ENCODE data around the gene MBD3L3. TPM values are rescaled to one million over a fixed set of nuclear protein-coding genes. Genes with fewer than 3 reads are reported as not detected.
"Not testable (repeated sequence)": the region's sequence is repeated elsewhere in the genome, so short reads cannot be mapped to it uniquely, and the experiment has no call there.

MBD3L3 gene
- not detected in 2 replicates for total RNA-seq (ENCODE audit: low replicate concordance)

DNA sequence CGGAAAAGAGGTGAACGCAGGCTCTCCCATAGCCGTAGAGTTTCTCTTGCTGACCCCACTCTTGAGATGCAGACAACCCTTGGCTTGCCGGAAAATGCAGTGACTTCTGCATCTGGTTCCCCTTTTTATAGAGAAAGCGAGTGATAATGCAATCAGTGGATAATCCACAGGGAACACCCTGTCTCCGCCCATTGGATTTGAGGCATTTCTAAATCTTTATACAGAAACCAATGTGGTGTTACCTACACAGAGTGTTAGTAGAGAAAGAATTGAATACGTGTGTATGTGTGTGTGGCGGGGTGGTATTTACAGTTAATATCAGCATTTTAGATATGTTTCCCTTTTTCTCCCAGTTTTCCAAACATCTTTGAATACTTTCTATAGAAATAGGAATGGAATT lies at the start of gene MBD3L3:
TSS of gene MBD3L3 (minus strand) at position 101 of the 400 bp plus-strand sequence. CDS start at position 30, 71 bp downstream.
- not testable (repeated sequence) for H3K27me3 ChIP-seq; H3K4me1 Mint-ChIP-seq; H3K9me3 Mint-ChIP-seq; H3K4me3 Mint-ChIP-seq; H3K27ac Mint-ChIP-seq; H3K27me3 Mint-ChIP-seq (ENCODE audit: insufficient read depth, low read depth); H3K9me3 ChIP-seq (ENCODE audit: low read depth); H3K79me2 ChIP-seq (ENCODE audit: low read depth); H2AFZ ChIP-seq (replicated peaks); H3K4me1 ChIP-seq; H3K4me2 ChIP-seq; H4K20me1 ChIP-seq (ENCODE audit: low read depth); H3K36me3 Mint-ChIP-seq; H3K9ac ChIP-seq; DNase-seq (ENCODE audit: low spot score); H3K36me3 ChIP-seq; H3K27ac ChIP-seq; H3K4me3 ChIP-seq
- H3F3A ChIP-seq (ENCODE audit: low read depth): peaks cover 12% of the 10 kb centered on the region

DNA sequence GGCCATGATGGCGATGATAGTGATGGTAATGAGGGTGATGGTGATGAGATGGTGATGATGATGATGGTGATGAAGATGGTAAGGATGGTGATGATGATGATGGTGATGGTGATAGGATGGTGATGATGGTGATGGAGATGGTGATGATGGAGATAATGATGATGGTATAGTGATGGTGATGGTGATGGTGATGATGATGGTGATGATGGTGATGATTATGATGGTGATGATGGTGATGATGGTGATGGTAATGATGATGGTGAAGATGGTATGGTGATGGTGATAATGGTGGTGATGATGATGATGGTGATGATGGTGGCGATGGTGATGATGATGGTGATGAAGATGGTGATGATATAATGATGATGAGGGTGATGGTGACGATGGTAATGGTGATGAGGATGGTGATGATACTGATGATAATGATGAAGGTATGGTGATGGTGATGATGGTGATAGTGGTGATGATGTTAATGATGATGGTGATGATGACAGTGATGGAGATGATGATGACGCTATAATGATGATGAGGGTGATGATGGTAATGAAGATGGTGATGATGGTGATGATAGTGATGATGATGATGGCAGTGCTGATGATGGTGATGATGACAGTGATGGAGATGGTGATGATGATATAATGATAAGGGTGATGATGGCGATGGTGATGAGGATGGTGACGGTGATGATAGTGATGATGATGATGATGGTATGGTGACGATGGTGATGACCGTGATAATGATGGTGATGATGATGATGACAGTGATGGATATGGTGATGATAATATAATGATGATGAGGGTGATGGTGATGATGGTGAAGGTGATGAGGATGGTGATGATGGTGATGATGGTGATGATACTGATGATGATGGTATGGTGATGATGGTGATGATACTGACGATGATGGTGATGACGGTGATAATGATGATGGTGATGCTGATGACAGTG lies 48.5 kb upstream of the MBD3L3 start:
- no peaks in the 10 kb centered on the region for H3K9me3 Mint-ChIP-seq
- no peaks in the 10 kb centered on the region for H3K27me3 ChIP-seq
- no peak overlapping the region for H3K27ac Mint-ChIP-seq
- H4K20me1 ChIP-seq (ENCODE audit: low read depth): no peaks in the 10 kb centered on the region
- H3K4me3 Mint-ChIP-seq: no peak overlapping the region
- no peak overlapping the region for H2AFZ ChIP-seq (replicated peaks)
- H3K4me3 ChIP-seq: no peak overlapping the region
- H3K27ac ChIP-seq: no peak overlapping the region
- peaks cover 13% of the 10 kb centered on the region for H3F3A ChIP-seq (ENCODE audit: low read depth)
- H3K4me1 Mint-ChIP-seq: peaks cover 2% of the 10 kb centered on the region
- no peak overlapping the region for H3K9ac ChIP-seq
- TF ChIP-seq EZH2phosphoT487 (IDR thresholded peaks at IDR 0.05): no peak
- no peak for TF ChIP-seq EZH2 (IDR thresholded peaks at IDR 0.05)
- TF ChIP-seq, protein P1, sequence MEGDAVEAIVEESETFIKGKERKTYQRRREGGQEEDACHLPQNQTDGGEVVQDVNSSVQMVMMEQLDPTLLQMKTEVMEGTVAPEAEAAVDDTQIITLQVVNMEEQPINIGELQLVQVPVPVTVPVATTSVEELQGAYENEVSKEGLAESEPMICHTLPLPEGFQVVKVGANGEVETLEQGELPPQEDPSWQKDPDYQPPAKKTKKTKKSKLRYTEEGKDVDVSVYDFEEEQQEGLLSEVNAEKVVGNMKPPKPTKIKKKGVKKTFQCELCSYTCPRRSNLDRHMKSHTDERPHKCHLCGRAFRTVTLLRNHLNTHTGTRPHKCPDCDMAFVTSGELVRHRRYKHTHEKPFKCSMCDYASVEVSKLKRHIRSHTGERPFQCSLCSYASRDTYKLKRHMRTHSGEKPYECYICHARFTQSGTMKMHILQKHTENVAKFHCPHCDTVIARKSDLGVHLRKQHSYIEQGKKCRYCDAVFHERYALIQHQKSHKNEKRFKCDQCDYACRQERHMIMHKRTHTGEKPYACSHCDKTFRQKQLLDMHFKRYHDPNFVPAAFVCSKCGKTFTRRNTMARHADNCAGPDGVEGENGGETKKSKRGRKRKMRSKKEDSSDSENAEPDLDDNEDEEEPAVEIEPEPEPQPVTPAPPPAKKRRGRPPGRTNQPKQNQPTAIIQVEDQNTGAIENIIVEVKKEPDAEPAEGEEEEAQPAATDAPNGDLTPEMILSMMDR (IDR thresholded peaks at IDR 0.05): no peak
- no peaks in the 10 kb centered on the region for H3K4me1 ChIP-seq
- no peaks in the 10 kb centered on the region for H3K27me3 Mint-ChIP-seq (ENCODE audit: insufficient read depth, low read depth)
- H3K36me3 Mint-ChIP-seq: no peaks in the 10 kb centered on the region
- H3K36me3 ChIP-seq: no peaks in the 10 kb centered on the region
- no peak for DNase-seq (ENCODE audit: low spot score)
- no peak overlapping the region for H3K4me2 ChIP-seq
- H3K79me2 ChIP-seq (ENCODE audit: low read depth): no peaks in the 10 kb centered on the region
- H3K9me3 ChIP-seq (ENCODE audit: low read depth): no peaks in the 10 kb centered on the region

DNA sequence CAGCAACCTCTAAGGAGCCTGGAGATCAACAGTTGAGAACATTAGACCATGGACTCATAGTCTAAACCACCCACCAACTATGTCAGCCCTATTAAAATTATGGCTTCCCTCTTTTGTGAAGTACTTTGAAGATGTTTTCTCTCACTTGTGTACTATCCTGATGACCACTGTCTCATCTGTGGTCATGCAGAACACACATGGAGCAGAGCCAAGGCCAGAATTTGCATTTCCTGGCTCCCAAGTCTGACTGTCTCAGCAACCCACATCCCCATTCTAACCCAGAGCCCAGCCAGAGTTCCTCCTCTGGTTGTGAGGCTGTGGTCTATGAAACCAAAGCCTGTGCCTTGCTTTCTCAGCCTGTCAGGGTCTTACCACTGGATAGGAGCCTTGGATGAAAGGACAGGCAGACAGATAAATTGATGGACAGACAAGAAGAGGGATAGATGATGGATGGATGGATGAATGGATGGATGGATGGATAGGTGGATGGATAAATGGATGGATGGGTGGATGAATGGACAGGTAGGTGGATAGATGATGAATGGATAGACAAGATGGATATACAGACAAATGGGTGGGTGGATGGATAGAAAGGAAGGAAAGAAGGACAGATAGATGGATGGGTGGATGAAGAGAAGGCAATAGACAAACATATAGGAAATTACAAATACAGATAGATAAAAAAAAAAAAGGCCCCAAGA lies 46.4 kb upstream of the MBD3L3 start:
- Histone ChIP-seq H3K4me3 (no peak overlapping the region), H4K20me1 (ENCODE audit: low read depth) (no peaks in the 10 kb centered on the region)
- no peaks in the 10 kb centered on the region for H3K9me3 Mint-ChIP-seq

More for the DNA sequence above, 46.4 kb upstream of the MBD3L3 start:
- H3K4me3 Mint-ChIP-seq: no peak overlapping the region
- no peaks in the 10 kb centered on the region for H3K27me3 Mint-ChIP-seq (ENCODE audit: insufficient read depth, low read depth)
- no peak for DNase-seq (ENCODE audit: low spot score)
- Histone ChIP-seq H3K9me3 (ENCODE audit: low read depth) (no peaks in the 10 kb centered on the region), H3F3A (ENCODE audit: low read depth) (peaks cover 11% of the 10 kb centered on the region), H3K27ac (no peak overlapping the region), H3K9ac (no peak overlapping the region), H3K27me3 (no peaks in the 10 kb centered on the region), H3K36me3 (no peaks in the 10 kb centered on the region), H3K4me1 (no peaks in the 10 kb centered on the region), H3K4me2 (no peak overlapping the region), H3K79me2 (ENCODE audit: low read depth) (no peaks in the 10 kb centered on the region), H2AFZ (replicated peaks) (no peak overlapping the region)
- H3K36me3 Mint-ChIP-seq: no peaks in the 10 kb centered on the region
- no peak overlapping the region for H3K27ac Mint-ChIP-seq
- TF ChIP-seq EZH2 (IDR thresholded peaks at IDR 0.05): no peak
- TF ChIP-seq, protein P1 (IDR thresholded peaks at IDR 0.05): no peak
- TF ChIP-seq EZH2phosphoT487 (IDR thresholded peaks at IDR 0.05): no peak
- peaks cover 5% of the 10 kb centered on the region for H3K4me1 Mint-ChIP-seq

Measured in neural progenitor cell (in vitro differentiated cells).